ENCODE results near the gene MARK2. TPM values are rescaled to one million over a fixed set of nuclear protein-coding genes. Genes with fewer than 3 reads are reported as not detected.
"Not testable (repeated sequence)": the region's sequence is repeated elsewhere in the genome, so short reads cannot be mapped to it uniquely, and the experiment has no call there.

MARK2 gene
- total RNA-seq, 1 experiment from 2014 or later = 10.1 TPM

GRCh38 chr11:63854696-63855095, 15.8 kb downstream of the MARK2 start:
- DNase-seq (ENCODE audit: low spot score) = no peak

- no peak for DNase-seq (ENCODE audit: low spot score)
Observed at GRCh38 chr11:63855975-63856374, 17.1 kb downstream of the MARK2 start.

GRCh38 chr11:63858628-63859550, 20.0 kb downstream of the MARK2 start:
- no peak for DNase-seq (ENCODE audit: low spot score)

GRCh38 chr11:63862923-63863322, 24.0 kb downstream of the MARK2 start:
- no peak for DNase-seq (ENCODE audit: low spot score)

- DNase-seq (ENCODE audit: low spot score) = not testable (repeated sequence)
Observed at GRCh38 chr11:63863620-63864019, 24.7 kb downstream of the MARK2 start.

- peak; percentile 39 for DNase-seq (ENCODE audit: low spot score)
Observed at GRCh38 chr11:63866211-63866610, 27.3 kb downstream of the MARK2 start.

GRCh38 chr11:63867511-63867910, 28.6 kb downstream of the MARK2 start:
- no peak for DNase-seq (ENCODE audit: low spot score)

- DNase-seq (ENCODE audit: low spot score) = no peak
Observed at GRCh38 chr11:63868399-63869064, 29.6 kb downstream of the MARK2 start.

GRCh38 chr11:63869171-63869591, 30.3 kb downstream of the MARK2 start:
- DNase-seq (ENCODE audit: low spot score) = no peak

- DNase-seq (ENCODE audit: low spot score) = no peak
Observed at GRCh38 chr11:63869683-63870082, 30.8 kb downstream of the MARK2 start.

- no peak for DNase-seq (ENCODE audit: low spot score)
Observed at GRCh38 chr11:63870351-63871140, 31.6 kb downstream of the MARK2 start.

- DNase-seq (ENCODE audit: low spot score) = peak; percentile 91
Observed at GRCh38 chr11:63871962-63872799, 33.3 kb downstream of the MARK2 start.

GRCh38 chr11:63872800-63873197, 33.9 kb downstream of the MARK2 start:
- DNase-seq (ENCODE audit: low spot score) = no peak

- no peak for DNase-seq (ENCODE audit: low spot score)
Observed at GRCh38 chr11:63873311-63873710, 34.4 kb downstream of the MARK2 start.

GRCh38 chr11:63874511-63874910, 35.6 kb downstream of the MARK2 start:
- no peak for DNase-seq (ENCODE audit: low spot score)

GRCh38 chr11:63875506-63876065, 36.7 kb downstream of the MARK2 start:
- DNase-seq (ENCODE audit: low spot score) = no peak

GRCh38 chr11:63876616-63877015, 37.7 kb downstream of the MARK2 start:
- no peak for DNase-seq (ENCODE audit: low spot score)

- DNase-seq (ENCODE audit: low spot score) = no peak
Observed at GRCh38 chr11:63877658-63878241, 38.8 kb downstream of the MARK2 start.

GRCh38 chr11:63879598-63880402, 40.9 kb downstream of the MARK2 start:
- DNase-seq (ENCODE audit: low spot score) = no peak

- DNase-seq (ENCODE audit: low spot score) = no peak
Observed at GRCh38 chr11:63880403-63880790, 41.5 kb downstream of the MARK2 start.
